HL-60/S4 treated with phorbol 12-myristate 13-acetate at 8.2 ng/mL for 4 days and 3 days (cell line): ENCODE measurements around the gene APOC4.
"Not testable (repeated sequence)": the region's sequence is repeated elsewhere in the genome, so short reads cannot be mapped to it uniquely, and the experiment has no call there.

Experiments used
- in situ Hi-C: fragments of 300-500 bp; cut with MboI; formaldehyde crosslinking; loops from 2 replicates; pipeline ENCODE4 v1.15.0; 2022; ENCODE audit warnings: low sequenced_read_pairs

The APOC4 gene

GRCh38 chr19:44942067-44942571, at the start of gene APOC4:
Gene APOC4, plus strand, starts transcription at chr19:44942237. Its CDS starts 41 bp downstream, at chr19:44942278.
- in situ Hi-C loops = no loop called here

DNA sequence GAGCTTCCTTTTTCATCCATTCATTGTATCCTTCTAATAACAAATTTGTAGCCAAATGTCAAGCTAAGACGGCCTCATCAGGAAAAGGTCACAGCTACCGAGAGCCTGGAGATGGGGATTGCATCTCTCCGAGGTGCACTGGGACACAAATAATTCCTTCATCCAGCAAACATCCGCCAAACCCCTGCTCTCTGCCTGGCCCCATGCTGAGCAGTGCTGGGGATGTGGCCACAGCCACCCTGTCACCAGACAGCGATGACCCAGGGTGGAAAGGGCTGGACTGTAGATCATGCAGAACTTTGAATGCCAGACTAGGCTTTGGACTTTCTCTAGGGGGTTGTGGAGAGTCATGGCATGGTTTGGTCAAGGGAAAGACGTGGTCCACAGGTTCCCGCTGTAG, 49.1 kb upstream of the APOC4 start:
- in situ Hi-C loops = no loop called here

DNA sequence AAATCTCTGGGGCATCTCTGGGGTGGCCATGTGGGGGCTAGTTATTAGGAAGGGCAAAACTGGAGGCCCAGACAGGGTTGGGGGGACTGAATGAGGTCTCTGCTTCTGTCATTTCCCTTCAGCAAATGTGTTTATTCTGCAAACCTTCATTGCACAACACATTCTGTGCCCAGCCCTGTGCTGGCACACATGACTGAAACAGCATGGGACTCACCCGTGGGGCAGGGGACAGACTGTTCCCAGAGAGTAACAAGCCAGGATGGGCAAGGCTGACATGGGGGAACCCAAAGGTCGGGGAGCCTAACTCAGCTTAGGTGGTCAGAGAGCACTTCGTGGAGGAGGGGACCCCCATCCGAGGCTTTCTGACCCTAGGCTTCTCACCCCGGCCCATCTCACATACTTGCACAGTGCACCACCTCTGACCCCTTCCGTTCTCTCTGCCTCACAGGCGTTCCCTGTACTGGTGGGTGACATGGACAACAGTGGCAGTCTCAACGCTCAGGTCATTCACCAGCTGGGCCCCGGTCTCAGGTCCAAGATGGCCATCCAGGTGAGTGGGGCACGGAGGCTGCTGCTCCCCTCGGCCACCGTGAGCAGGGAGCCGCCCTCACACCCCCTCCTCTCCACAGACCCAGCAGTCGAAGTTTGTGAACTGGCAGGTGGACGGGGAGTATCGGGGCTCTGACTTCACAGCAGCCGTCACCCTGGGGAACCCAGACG, 48.5 kb upstream of the APOC4 start:
- in situ Hi-C loops = no loop called here

GRCh38 chr19:44894052-44894400, 48.0 kb upstream of the APOC4 start:
- in situ Hi-C loops = no loop called here

DNA sequence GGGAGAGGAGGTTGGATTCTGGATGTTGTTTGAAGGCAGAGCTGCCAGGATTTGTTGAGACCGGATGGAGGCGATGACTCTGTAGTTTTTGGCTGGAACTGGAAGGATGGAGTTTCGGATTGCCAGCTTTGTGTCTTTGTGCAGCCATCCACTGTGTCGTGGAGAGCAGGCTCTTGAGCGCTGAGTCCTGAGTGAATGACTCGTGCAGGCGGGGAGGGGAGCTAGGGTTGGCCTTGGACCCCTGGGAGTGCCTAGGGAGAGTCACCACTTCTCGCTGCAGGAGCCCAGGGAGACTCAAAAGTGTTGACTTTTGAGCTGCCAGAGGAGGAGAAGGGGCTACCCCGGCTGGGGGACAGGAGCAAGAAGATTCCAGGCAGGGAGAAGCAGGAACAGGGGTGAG, 47.1 kb upstream of the APOC4 start:
- in situ Hi-C loops = no loop called here

DNA sequence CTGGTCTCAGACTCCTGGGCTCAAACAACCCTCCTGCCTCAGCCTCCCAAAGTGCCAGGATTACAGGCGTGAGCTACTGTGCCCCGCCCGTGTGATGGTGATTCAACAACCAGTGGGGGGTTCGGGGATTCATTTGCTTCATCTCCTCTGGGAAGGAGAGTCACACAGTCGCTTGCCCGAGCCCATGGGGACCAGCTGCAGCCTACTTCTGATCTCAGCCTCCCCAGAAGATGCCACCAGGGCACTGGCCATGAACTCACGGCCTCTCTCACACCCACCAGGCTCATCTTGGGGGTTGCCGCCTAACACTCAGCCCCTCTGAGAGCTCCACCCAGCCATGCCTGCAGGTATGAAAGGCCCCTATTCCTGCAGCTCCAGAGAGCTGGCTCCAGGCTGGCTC, 44.2 kb upstream of the APOC4 start:
- in situ Hi-C loops = no loop called here

DNA sequence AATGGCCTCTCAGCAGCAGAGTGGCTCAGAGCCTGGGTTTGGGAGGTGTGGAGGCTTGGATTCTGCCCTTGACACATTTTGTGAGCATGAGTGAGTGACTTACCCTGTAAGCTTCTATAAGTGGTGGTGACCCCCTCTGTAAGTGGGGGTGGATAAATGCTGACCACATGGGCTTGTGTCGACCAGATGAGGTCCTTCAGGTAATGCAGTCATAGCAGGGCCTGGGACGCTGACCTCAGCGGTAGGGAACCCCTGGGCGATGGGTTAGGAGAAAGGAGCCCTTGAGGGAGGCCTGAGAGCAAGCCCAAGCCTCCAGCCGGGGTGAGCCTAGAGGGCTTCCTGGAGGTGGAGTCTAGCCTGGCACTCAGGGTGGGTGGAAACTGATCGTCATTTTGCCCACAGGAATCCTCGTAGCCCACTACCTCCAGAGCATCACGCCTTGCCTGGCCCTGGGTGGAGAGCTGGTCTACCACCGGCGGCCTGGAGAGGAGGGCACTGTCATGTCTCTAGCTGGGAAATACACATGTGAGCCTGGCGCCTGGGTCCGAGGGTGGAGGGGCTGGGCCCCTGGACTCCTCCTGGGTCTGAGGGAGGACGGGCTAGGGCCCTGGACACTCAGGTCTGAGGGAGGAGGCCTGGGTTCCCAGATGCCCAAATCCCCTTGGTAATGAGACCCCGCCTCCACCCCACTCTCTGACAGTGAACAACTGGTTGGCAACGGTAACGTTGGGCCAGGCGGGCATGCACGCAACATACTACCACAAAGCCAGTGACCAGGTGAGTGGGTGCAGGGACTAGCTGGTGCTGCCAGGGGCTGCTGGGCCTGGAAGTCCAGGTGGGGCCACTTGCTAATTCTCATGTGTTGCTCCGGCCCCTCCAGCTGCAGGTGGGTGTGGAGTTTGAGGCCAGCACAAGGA, 41.5 kb upstream of the APOC4 start:
- in situ Hi-C loops = no loop called here

DNA sequence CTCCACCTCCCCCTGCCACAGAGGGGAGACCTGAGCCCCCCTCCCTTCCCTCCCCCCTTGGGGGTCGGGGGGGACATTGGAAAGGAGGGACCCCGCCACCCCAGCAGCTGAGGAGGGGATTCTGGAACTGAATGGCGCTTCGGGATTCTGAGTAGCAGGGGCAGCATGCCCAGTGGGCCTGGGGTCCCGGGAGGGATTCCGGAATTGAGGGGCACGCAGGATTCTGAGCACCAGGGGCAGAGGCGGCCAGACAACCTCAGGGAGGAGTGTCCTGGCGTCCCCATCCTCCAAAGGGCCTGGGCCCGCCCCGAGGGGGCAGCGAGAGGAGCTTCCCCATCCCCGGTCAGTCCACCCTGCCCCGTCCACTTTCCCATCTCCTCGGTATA, 38.8 kb upstream of the APOC4 start:
- in situ Hi-C loops = no loop called here

DNA sequence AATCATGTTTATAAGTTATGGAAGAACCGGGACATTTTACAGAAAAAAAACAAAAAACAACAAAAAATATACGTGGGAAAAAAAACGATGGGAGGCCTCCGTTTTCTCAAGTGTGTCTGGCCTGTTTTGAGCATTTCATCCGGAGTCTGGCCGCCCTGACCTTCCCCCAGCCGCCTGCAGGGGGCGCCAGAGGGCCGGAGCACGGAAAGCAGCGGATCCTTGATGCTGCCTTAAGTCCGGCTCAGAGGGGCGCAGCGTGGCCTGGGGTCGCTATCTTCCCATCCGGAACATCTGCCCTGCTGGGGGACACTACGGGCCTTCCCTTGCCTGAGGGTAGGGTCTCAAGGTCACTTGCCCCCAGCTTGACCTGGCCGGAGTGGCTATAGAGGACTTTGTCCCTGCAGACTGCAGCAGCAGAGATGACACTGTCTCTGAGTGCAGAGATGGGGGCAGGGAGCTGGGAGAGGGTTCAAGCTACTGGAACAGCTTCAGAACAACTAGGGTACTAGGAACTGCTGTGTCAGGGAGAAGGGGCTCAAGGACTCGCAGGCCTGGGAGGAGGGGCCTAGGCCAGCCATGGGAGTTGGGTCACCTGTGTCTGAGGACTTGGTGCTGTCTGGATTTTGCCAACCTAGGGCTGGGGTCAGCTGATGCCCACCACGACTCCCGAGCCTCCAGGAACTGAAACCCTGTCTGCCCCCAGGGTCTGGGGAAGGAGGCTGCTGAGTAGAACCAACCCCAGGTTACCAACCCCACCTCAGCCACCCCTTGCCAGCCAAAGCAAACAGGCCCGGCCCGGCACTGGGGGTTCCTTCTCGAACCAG, 38.2 kb upstream of the APOC4 start:
- in situ Hi-C loops = no loop called here

GRCh38 chr19:44904426-44904994, 37.5 kb upstream of the APOC4 start:
- in situ Hi-C loops = no loop called here

GRCh38 chr19:44905437-44906160, 36.4 kb upstream of the APOC4 start, which contains the start of gene APOE:
Gene APOE, plus strand, starts transcription at chr19:44905796. Its CDS starts 829 bp downstream, at chr19:44906625.
- in situ Hi-C loops = no loop called here

DNA sequence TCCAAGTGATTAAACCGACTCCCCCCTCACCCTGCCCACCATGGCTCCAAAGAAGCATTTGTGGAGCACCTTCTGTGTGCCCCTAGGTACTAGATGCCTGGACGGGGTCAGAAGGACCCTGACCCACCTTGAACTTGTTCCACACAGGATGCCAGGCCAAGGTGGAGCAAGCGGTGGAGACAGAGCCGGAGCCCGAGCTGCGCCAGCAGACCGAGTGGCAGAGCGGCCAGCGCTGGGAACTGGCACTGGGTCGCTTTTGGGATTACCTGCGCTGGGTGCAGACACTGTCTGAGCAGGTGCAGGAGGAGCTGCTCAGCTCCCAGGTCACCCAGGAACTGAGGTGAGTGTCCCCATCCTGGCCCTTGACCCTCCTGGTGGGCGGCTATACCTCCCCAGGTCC, 34.4 kb upstream of the APOC4 start:
- in situ Hi-C loops = no loop called here

- in situ Hi-C loops = no loop called here
Observed at GRCh38 chr19:44908074-44908835, 33.8 kb upstream of the APOC4 start.

DNA sequence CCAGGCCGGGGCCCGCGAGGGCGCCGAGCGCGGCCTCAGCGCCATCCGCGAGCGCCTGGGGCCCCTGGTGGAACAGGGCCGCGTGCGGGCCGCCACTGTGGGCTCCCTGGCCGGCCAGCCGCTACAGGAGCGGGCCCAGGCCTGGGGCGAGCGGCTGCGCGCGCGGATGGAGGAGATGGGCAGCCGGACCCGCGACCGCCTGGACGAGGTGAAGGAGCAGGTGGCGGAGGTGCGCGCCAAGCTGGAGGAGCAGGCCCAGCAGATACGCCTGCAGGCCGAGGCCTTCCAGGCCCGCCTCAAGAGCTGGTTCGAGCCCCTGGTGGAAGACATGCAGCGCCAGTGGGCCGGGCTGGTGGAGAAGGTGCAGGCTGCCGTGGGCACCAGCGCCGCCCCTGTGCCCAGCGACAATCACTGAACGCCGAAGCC, 33.2 kb upstream of the APOC4 start:
- in situ Hi-C loops = no loop called here

DNA sequence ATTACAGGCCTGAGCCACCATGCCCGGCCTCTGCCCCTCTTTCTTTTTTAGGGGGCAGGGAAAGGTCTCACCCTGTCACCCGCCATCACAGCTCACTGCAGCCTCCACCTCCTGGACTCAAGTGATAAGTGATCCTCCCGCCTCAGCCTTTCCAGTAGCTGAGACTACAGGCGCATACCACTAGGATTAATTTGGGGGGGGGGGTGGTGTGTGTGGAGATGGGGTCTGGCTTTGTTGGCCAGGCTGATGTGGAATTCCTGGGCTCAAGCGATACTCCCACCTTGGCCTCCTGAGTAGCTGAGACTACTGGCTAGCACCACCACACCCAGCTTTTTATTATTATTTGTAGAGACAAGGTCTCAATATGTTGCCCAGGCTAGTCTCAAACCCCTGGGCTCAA, 32.3 kb upstream of the APOC4 start:
- in situ Hi-C loops = no loop called here

GRCh38 chr19:44911896-44912295, 30.1 kb upstream of the APOC4 start:
- in situ Hi-C loops = not testable (repeated sequence)

- in situ Hi-C loops = no loop called here
Observed at GRCh38 chr19:44912854-44913253, 29.2 kb upstream of the APOC4 start.

DNA sequence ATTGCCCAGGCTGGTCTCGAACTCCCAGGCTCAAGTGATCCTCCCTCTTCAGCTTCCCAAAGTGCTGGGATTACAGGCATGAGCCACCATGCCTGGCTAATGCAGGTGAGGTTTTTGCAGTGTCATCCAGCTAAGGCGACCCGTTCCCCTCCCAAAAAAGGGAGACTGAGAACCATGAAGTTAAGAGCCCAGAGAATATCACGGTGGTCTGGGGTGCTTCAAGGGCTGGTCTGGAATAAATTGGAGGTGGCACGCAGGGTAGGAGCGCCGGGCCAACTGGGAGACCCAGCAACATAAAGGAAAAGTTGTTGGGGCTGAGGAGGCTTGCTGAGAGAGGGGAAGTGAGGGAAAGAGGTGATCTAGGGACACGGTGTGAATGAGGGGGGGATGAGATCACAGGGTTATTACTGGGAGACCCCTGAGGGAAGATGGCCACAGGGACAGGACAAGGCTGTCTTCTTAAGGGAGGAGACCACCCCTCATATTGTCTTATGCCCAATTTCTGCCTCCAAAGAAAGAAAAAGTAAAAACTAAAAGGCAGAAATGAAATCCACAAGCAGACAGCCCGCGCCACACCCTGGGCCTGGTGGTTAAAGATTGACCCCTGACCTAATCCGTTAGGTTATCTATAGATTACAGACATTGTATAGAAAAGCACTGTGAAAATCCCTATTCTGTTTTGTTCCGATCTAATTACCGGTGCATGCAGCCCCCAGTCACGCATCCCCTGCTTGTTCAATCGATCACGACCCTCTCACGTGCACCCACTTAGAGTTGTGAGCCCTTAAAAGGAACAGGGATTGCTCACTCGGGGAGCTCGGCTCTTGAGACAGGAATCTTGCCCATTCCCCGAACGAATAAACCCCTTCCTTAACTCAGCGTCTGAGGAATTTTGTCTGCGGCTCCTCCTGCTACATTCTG, 28.3 kb upstream of the APOC4 start:
- in situ Hi-C loops = not testable (repeated sequence)
